Right atrium auricular region (tissue), 2 donors: ENCODE results near the gene ADAM22. TPM values are rescaled to one million over a fixed set of nuclear protein-coding genes. Genes with fewer than 3 reads are reported as not detected.

Experiments used
- DNase-seq: peaks from one replicate; pipeline ENCODE4 v3.0.0-alpha.2; 2019; ENCODE audit warnings: low spot score
- H3K27ac ChIP-seq, 2 donors: fragments of 200-600 bp; sonication (generic); 1 replicate in 1 of 2; 2 replicates in 1 of 2; pipeline ENCODE4 v1.5.1; 2016 to 2019
- H3K27me3 ChIP-seq, 2 donors: fragments of 200-600 bp; sonication (generic); one replicate each; pipeline versions ENCODE4 v1.5.1 to v1.6.0; 2017 to 2019
- H3K36me3 ChIP-seq: fragments of 200-600 bp; sonication (generic); one replicate; pipeline ENCODE4 v1.5.1; 2016
- H3K4me1 ChIP-seq, 2 donors: fragments of 200-600 bp; sonication (generic); one replicate each; pipeline versions ENCODE4 v1.5.1 to v1.6.0; 2017 to 2019
- H3K4me3 ChIP-seq, 2 donors: fragments of 200-600 bp; sonication (generic); 1 replicate in 1 of 2; 2 replicates in 1 of 2; pipeline ENCODE4 v1.5.1; 2017 to 2019; ENCODE audit warnings: mild to moderate bottlenecking in 1 of 2, moderate library complexity in 1 of 2
- H3K9me3 ChIP-seq, 2 donors: fragments of 200-600 bp; sonication (generic); one replicate each; pipeline ENCODE4 v1.5.1; 2019
- total RNA-seq, 2 donors: library from RNA; depleted of rRNA; stranded (reverse); fragments of >200 nt; gene quantifications; one replicate each; pipeline ENCODE4 v1.1.0, GENCODE V29; 2016
- TF ChIP-seq, protein P1 (sequence below), 2 donors: fragments of 200-600 bp; sonication (generic); IDR thresholded peaks; one replicate each; pipeline ENCODE4 v1.5.1; 2019; ENCODE audit warnings: antibody characterized with exemption in 2 of 2

The ADAM22 gene
- total RNA-seq, 2 donors from 2014 or later: 1.9 to 3.9 TPM

DNA sequence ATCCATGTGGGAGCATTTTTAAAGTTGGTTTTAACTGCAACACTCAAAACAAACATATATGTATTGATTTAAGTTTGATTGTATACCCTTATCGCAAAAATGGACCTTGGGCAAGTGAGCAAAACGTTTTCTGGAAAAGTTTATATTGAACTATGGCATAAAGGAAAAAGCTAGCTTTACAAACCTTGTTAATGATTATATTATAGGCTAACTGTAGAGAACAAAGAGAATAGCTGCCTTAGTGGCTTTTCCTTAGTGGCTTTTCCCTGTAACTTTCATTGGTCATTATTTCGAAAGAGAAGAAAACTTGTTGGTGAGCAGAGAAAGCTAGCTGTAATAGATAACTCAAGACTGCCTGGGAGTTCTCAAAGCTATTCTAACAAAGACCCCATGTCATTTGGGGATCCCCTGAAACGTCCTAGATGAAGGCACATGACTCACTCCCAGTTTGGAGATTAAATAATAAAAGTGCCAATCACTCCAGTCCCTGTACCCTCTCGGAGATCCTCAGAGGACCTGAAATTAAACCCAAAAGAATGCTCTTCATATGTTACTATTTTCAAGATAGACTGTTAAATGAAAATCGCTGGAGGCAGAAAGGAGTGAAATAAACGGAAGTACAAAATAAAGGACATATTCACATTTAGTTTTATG lies 193.7 kb downstream of the ADAM22 start:
- TF ChIP-seq, protein P1, sequence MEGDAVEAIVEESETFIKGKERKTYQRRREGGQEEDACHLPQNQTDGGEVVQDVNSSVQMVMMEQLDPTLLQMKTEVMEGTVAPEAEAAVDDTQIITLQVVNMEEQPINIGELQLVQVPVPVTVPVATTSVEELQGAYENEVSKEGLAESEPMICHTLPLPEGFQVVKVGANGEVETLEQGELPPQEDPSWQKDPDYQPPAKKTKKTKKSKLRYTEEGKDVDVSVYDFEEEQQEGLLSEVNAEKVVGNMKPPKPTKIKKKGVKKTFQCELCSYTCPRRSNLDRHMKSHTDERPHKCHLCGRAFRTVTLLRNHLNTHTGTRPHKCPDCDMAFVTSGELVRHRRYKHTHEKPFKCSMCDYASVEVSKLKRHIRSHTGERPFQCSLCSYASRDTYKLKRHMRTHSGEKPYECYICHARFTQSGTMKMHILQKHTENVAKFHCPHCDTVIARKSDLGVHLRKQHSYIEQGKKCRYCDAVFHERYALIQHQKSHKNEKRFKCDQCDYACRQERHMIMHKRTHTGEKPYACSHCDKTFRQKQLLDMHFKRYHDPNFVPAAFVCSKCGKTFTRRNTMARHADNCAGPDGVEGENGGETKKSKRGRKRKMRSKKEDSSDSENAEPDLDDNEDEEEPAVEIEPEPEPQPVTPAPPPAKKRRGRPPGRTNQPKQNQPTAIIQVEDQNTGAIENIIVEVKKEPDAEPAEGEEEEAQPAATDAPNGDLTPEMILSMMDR (IDR thresholded peaks at IDR 0.05): no peak
- H3K27ac ChIP-seq: no peak overlapping the region
- H3K27me3 ChIP-seq: no peaks in the 10 kb centered on the region
- H3K4me3 ChIP-seq: no peak overlapping the region
- DNase-seq: no peak
- H3K4me1 ChIP-seq: no peaks in the 10 kb centered on the region
- no peaks in the 10 kb centered on the region for H3K9me3 ChIP-seq
- H3K36me3 ChIP-seq: no peaks in the 10 kb centered on the region

DNA sequence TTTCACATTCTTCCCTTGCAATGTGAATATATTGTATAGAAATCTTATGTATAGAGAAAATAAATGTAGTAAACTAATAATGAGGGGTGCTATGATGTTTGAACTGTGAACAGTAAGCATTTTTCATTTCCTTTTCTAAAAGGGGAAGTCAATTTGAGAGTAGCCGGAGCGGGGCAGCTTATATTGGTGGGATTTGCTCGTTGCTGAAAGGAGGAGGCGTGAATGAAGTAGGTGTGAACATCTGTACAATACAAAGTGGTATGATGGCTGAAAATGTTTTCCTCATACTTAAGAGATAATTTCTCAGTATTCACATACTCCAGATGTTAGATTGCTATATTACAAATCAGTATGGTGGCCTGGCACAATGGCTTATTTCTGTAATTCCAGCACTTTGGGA lies 198.7 kb downstream of the ADAM22 start:
- H3K4me3 ChIP-seq: no peak overlapping the region
- H3K27ac ChIP-seq: no peak overlapping the region
- TF ChIP-seq, protein P1 (IDR thresholded peaks at IDR 0.05): no peak
- H3K4me1 ChIP-seq: no peaks in the 10 kb centered on the region
- H3K36me3 ChIP-seq: no peaks in the 10 kb centered on the region
- no peaks in the 10 kb centered on the region for H3K27me3 ChIP-seq
- H3K9me3 ChIP-seq: no peaks in the 10 kb centered on the region
- no peak for DNase-seq

DNA sequence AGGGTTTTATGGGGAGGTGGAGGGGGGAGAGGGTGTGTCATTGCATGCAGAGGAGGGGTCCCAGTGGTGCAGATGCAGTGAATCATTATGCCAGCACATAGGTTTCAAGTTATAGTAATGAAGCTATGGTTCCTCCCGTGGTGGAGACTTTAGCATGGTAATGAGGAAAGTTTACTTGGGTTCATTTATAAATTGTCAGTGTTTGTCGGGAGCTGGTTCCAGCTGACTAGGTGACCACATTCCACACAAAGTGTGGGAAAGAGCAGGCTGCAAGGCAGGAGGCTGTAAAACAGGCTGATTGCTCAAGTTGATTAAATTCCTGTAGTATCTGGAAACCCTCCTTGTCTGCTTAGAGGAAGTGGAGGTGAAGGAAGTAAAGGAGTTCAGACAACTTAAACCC lies 206.9 kb downstream of the ADAM22 start:
- H3K27me3 ChIP-seq: no peaks in the 10 kb centered on the region
- no peak overlapping the region for H3K27ac ChIP-seq
- no peak for DNase-seq
- no peaks in the 10 kb centered on the region for H3K36me3 ChIP-seq
- TF ChIP-seq, protein P1 (IDR thresholded peaks at IDR 0.05): no peak
- no peak overlapping the region for H3K4me3 ChIP-seq
- no peaks in the 10 kb centered on the region for H3K9me3 ChIP-seq
- H3K4me1 ChIP-seq: no peaks in the 10 kb centered on the region

DNA sequence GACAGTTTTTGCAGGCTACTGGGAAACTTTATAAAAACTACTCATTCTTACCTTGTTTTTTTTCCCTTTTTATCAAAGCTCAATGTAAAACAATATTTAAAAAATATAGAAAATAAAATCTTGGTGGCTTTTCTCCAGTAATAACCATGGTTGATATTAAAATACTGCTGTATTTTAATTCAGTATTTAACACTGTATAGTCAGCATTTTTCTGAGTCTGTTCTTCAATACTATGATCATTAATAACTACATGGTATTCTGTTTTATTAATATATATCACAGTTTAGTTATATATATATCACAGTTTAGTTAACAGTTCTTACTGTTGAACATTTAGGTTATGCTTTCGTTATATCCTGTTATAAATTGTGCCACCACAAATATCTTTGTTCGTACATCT lies 207.4 kb downstream of the ADAM22 start:
- Histone ChIP-seq H3K27ac (no peak overlapping the region), H3K36me3 (no peaks in the 10 kb centered on the region), H3K4me1 (peaks cover 0 to 2% of the 10 kb centered on the region in 2 donors), H3K9me3 (no peaks in the 10 kb centered on the region), H3K27me3 (no peaks in the 10 kb centered on the region), H3K4me3 (no peak overlapping the region)
- TF ChIP-seq, protein P1 (IDR thresholded peaks at IDR 0.05): no peak
- no peak for DNase-seq

DNA sequence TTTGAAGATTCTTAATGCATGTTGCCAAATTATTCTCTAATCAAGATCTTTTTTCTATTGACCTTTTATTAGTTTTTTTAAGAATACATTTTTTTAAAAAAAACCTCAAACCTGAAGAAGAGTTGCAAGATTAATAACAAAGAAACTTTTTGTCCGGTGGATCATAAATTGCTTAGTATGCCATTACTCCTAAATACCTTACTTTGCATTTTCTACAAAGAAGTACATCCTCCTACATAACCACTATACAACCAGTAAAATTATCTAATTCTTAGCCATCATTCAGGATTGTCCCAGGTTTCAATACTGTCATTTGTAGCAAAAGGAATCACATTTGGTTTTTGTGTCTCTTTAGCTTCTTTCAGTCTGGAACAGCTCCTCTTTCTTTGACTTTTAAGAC lies 207.9 kb downstream of the ADAM22 start:
- TF ChIP-seq, protein P1 (IDR thresholded peaks at IDR 0.05): no peak

DNA sequence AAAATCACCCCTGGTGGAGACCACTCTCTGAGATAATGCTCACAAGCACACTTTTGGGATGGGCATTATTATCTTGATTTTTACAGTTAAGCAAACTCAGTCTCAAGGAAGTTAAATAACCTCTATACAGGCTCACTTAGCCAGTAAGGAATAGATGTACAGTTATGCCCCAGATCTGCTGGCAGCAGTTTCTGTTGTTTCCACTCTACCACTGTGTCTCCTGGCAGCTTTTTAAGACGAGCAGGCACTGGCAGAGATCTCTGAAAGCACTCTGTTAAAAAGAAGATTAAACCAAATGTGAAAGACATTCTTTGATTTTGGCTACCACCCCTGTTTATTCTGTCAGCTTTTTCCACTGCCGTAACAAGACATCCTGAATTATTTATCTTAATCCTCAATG lies 212.6 kb downstream of the ADAM22 start:
- TF ChIP-seq, protein P1 (IDR thresholded peaks at IDR 0.05): no peak
- peaks cover 0 to 11% of the 10 kb centered on the region in 2 donors for H3K4me1 ChIP-seq
- DNase-seq: no peak
- no peak overlapping the region for H3K27ac ChIP-seq
- H3K9me3 ChIP-seq: no peaks in the 10 kb centered on the region
- no peaks in the 10 kb centered on the region for H3K36me3 ChIP-seq
- no peak overlapping the region for H3K4me3 ChIP-seq
- H3K27me3 ChIP-seq: no peaks in the 10 kb centered on the region

More for the DNA sequence above, 207.9 kb downstream of the ADAM22 start:
- Histone ChIP-seq H3K4me3 (no peak overlapping the region), H3K4me1 (peaks cover 0 to 7% of the 10 kb centered on the region in 2 donors), H3K27ac (no peak overlapping the region), H3K27me3 (no peaks in the 10 kb centered on the region), H3K36me3 (no peaks in the 10 kb centered on the region), H3K9me3 (no peaks in the 10 kb centered on the region)
- no peak for DNase-seq
